Measurements from ENCODE around the gene KIAA1217. TPM values are rescaled to one million over a fixed set of nuclear protein-coding genes. Genes with fewer than 3 reads are reported as not detected.

Gene KIAA1217
- total and polyA plus RNA-seq, 12 donors = 10.8 to 73.7 (median 40.8) TPM

GRCh38 chr10:24174014-24174413 lies 34.9 kb upstream of the KIAA1217 start:
- DNase-seq = no peak
- H3K27ac ChIP-seq = no peak overlapping the region
- H3K9me3 ChIP-seq (replicated peaks in 1 of 3) = no peaks in the 10 kb centered on the region
- H3K4me1 ChIP-seq (replicated peaks in 1 of 2) = no peaks in the 10 kb centered on the region
- H3K27me3 ChIP-seq = no peaks in the 10 kb centered on the region
- intact Hi-C loops (cut with DNase I) = no loop called here
- no peak for TF ChIP-seq POLR2A (IDR thresholded peaks at IDR 0.05)
- TF ChIP-seq CTCF (IDR thresholded peaks at IDR 0.05) = no peak
- H3K4me3 ChIP-seq = no peak overlapping the region
- 68 to 82% (median 76%) methylated on average over 2 of the region's 2 CpGs for WGBS, 4 donors
- H3K36me3 ChIP-seq (replicated peaks in 1 of 2) = no peaks in the 10 kb centered on the region

- TF ChIP-seq CTCF (IDR thresholded peaks at IDR 0.05) (no peak), POLR2A (IDR thresholded peaks at IDR 0.05) (no peak)
- intact Hi-C loops (cut with DNase I) = no loop called here
- Histone ChIP-seq H3K4me1 (replicated peaks in 1 of 2) (no peaks in the 10 kb centered on the region), H3K36me3 (replicated peaks in 1 of 2) (no peaks in the 10 kb centered on the region), H3K4me3 (no peak overlapping the region), H3K27ac (no peak overlapping the region), H3K27me3 (no peaks in the 10 kb centered on the region), H3K9me3 (replicated peaks in 1 of 3) (no peaks in the 10 kb centered on the region)
- 85 to 96% (median 94%) methylated on average over 13 to 19 of the region's 19 CpGs; no CpG with 5 or more reads in 1 of the 4 donors for WGBS, 4 donors
- no peak for DNase-seq
Measured at GRCh38 chr10:24176658-24177057, 32.3 kb upstream of the KIAA1217 start.

- no peak overlapping the region for H3K27ac ChIP-seq
- intact Hi-C loops (cut with DNase I) = no loop called here
- no peak for TF ChIP-seq CTCF (IDR thresholded peaks at IDR 0.05)
- TF ChIP-seq POLR2A (IDR thresholded peaks at IDR 0.05) = no peak
- H3K4me1 ChIP-seq (replicated peaks in 1 of 2) = no peaks in the 10 kb centered on the region
- no peak overlapping the region for H3K4me3 ChIP-seq
- H3K9me3 ChIP-seq (replicated peaks in 1 of 3) = no peaks in the 10 kb centered on the region
- H3K27me3 ChIP-seq = no peaks in the 10 kb centered on the region
- no peaks in the 10 kb centered on the region for H3K36me3 ChIP-seq (replicated peaks in 1 of 2)
- no peak for DNase-seq
Measured at GRCh38 chr10:24177636-24178035, 31.3 kb upstream of the KIAA1217 start.

GRCh38 chr10:24180891-24181290 lies 28.0 kb upstream of the KIAA1217 start:
- TF ChIP-seq POLR2A (IDR thresholded peaks at IDR 0.05) = no peak
- no peak for TF ChIP-seq CTCF (IDR thresholded peaks at IDR 0.05)
- Histone ChIP-seq H3K9me3 (replicated peaks in 1 of 3) (no peaks in the 10 kb centered on the region), H3K4me3 (no peak overlapping the region), H3K27ac (no peak overlapping the region), H3K4me1 (replicated peaks in 1 of 2) (no peaks in the 10 kb centered on the region), H3K36me3 (replicated peaks in 1 of 2) (no peaks in the 10 kb centered on the region), H3K27me3 (no peaks in the 10 kb centered on the region)
- intact Hi-C loops (cut with DNase I) = no loop called here
- WGBS, 4 donors = 67 to 75% (median 74%) methylated on average over 2 of the region's 2 CpGs
- DNase-seq = no peak

Measured in adrenal gland (tissue), 12 donors.